Measurements from ENCODE around the gene CCDC70. TPM values are rescaled to one million over a fixed set of nuclear protein-coding genes. Genes with fewer than 3 reads are reported as not detected.

CCDC70 gene
- polyA plus RNA-seq, 12 donors, result not detected

DNA sequence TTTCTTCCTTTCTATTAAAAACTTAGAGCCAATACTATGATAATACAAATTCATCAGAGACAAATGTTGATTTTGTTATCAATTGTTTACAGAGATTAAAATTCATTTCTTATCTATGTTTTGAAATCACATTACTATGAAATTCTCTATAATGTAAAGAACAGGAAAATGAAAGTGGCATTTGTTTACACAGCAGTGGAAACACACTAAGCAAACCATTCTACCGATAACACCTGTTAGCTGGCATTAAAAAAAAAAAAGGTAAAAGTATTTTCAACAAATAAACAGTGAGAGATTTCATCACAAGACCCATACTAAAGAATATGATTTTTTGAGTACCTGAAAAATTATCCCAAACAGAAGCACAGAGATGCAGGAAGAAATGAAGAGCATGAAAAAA is 4.8 kb upstream of the CCDC70 start:
- no peak for DNase-seq

DNA sequence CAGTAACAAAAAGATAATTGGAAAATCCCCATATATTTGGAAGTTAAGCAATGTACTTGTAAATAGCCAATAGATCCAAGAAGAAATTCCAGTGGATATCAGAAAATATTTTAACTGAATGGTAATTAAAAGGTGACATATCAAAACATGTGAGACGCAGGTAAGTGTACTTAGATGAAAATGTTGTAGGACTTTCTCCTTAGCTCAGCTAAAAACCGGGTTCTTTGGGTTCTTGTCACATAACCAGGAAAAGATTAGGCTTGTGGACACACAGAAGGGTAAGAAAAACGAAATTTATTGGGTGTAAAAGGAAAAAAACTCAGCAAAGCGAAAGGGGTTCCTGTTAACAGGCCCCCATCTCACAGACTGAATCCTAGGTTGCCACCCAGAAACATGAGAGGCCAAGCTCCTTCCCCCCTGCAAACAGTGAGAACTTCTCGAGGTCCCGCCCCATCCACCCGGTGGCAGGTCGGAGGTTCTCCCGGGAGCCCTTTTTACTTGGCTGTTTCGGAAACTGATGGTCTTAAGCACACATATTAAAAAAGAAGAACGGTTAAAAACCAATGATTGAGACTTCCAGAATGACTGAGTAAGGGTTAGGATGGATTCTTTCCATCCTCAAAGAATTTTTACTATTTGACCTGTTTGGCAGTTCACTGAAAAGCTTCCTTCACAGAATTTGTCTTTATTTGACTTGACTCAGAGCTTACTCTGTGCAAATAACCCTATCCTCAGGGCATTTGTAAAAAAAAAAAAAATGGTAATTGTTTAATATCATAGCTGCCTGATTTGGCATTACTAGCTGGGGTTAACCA is 3.1 kb upstream of the CCDC70 start:
- no peak for DNase-seq

DNA sequence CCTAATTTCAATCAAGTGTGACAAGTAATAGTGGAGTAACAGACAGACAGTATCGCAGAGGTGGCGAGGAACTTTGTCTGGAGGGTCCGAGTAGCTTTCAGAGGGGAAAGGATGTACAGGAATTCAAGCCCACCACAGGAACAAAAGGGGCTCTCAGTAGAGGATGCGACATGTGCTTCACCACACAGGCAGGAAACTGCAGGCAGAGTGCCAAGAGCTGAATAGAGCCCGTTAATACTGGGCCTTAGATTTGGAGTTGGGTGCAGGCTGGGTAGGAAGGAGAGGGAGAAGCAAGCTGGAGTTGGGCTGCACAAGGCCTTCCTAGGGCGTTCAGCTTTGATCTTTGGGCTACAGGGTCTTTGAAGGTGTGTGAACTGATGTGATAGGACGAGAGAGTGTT is 1.2 kb downstream of the CCDC70 start:
- DNase-seq, result no peak

DNA sequence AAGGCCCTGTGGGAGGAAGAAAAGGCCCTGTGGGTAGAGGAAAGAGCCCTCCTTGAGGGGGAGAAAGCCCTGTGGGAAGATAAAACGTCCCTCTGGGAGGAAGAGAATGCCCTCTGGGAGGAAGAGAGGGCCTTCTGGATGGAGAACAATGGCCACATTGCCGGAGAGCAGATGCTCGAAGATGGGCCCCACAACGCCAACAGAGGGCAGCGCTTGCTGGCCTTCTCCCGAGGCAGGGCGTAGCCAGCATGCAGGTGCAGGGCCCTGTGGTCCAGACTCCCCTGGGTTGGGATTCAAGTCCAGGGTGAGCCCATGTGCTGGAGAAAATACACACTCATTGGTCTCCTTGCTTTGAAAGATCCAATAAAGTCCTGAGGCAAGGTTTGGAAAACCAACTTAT is 4.1 kb downstream of the CCDC70 start:
- no peak for DNase-seq

DNA sequence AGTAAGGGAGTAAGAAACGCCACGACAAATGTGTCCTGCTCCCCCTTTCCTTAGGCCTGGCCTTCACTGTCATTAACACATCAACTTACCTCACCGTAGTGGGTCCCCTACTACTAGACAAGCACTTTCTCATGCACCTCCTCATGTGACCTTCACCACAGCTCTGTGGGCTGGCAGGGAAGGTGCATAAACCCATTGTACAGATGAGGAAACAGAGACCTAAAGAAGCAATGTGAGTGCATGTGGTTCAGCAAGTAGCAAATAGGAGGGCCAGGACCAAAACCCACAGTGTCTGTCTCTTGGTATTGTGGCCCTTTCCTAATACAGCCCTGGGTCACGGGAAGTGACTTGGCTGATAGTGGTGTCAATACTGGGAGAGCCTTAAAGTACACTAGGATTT is 5.3 kb downstream of the CCDC70 start:
- DNase-seq, result no peak

DNA sequence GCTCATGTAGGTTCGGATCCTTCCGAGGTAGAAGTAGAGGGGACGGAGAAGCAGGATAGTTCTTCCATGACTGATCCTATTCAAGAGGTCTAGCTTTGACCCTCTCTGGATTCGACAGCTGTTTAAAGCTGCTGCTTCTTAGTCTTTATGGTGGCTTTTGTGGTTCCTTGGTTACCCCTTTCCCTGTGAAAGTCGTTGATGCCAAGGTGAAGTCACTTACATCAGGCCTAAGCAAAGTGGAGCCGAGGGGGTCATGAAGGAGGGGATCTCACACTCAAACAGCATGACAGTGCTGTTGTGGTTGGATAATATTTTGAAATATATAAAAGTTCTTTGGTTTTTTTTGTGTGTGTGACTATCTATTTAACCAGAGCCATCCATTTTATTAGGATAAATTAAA is 8.1 kb downstream of the CCDC70 start:
- no peak for DNase-seq

DNA sequence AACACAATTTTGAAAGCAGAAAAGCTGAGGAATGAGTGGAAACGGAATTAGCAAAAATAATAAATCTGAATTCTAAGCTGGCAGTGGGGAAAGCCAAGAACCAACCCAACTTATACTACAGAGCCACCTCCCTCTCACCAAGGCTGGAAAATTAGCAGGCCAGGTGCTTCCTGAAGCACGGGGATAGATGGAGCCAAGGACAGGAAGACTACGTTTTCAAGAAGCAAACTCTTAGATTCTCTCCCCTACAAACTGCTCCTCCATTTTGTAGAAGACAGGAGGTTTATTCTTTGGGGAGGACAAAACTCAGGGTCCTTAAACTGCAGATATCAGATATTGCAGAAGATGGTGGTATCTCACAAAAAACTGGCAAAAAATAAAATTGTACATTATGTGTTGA is 8.8 kb downstream of the CCDC70 start:
- no peak for DNase-seq

DNA sequence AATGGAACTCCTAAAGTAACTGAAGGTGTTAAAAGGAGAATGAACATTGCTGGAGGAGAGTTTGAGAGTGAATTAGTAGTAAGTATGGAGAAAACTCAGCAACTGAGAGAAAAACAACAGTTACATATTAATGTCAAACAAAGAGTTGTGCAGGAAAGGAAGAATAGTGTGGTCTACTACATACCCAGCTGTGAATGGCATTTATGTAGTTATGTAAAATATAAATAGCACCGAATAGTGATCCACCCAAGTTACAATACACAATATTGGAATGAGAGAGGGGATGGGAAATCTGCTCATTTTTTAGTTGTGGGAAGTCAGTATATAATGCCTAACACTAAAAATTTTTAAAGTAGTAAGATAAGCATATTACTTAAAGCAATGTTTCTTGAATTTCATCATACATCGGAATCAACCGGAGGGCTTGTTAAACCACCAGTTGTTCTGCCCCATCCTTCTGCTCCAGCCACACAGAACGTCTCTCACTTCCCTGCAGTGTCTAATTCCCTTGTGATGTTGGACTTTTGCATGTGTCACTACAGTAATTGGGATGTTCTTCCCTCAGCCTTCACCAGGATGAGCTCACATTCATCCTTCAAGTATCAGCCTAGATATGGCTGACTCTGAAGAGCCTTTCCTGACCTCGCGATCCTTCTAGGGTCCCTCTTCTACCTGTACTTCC is 11.5 kb downstream of the CCDC70 start:
- no peak for DNase-seq

DNA sequence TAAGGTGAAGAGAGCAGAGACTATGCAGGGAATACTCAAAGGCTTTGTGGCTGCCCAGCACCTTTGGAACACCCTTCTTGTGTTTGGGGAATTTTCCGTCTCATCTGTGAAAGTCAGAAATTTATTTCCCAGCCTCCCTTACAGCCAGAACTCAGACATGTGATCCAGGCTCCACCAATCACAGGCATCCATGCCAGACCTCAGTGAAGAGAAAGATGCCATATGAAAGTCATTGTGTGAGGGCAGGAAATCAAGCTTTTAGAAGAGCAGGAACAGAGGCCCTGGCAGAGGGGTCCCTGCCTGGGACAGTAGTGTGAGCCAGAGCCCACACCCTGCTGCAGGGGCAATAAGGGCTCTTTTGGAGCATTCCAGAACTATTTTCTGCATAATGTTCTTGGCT is 12.1 kb downstream of the CCDC70 start:
- no peak for DNase-seq

DNA sequence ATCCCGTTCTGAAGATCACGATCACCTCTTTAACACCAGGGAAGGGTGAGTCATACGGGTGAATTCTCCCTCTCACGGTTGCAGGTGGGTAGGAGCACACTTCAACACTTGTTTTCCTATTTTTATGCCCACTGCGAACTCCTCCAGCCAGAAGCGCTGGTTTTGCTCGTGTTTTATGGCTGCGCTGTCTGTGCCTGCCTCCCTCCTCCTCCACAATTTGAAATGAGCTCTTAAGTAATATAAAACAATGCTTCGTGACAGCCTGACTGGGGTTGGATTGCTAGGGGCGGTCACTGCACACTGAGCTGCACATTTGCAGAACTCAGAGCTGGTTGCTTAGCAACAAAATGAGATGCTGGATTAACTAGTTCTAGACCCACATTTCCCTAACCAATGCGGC is 12.9 kb downstream of the CCDC70 start:
- no peak for DNase-seq

DNA sequence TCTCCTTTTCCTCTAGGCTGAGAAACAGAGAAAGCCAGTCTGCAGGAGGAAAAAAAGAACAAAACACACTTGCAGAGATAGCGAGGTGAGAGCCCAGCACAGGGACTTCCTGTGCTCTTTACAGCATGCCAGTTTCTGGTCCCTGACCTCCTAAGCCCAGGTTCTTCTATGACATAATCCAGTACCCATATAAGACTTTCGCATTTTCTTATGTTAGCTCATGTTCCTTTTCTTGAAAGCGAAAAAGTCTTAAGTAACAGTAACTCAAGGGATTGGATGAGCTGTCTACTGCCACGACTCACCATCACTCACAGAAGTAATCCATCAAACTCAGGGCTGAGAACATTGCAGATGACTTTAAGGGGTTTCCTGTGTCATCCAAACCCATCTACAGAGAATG is 17.4 kb downstream of the CCDC70 start:
- no peak for DNase-seq

DNA sequence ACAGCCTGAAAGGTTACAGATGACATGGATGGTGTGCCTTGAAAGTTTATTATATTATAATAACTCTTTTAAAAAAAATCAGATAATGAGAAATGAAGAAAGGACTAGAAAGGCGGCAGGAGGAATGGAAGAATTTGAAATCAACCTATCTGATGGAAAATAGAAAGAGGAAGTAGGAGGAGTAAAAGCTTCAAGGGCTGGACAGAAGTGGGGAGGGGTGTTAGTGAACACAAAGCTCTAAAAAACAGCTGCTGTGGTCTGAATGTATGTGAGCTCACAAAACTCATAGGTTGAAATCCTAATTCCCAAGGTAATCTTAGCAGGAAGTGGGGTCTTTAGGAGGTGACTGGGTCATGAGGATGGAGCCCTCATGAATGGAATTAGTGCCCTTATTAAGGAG is 19.5 kb downstream of the CCDC70 start:
- no peak for DNase-seq

DNA sequence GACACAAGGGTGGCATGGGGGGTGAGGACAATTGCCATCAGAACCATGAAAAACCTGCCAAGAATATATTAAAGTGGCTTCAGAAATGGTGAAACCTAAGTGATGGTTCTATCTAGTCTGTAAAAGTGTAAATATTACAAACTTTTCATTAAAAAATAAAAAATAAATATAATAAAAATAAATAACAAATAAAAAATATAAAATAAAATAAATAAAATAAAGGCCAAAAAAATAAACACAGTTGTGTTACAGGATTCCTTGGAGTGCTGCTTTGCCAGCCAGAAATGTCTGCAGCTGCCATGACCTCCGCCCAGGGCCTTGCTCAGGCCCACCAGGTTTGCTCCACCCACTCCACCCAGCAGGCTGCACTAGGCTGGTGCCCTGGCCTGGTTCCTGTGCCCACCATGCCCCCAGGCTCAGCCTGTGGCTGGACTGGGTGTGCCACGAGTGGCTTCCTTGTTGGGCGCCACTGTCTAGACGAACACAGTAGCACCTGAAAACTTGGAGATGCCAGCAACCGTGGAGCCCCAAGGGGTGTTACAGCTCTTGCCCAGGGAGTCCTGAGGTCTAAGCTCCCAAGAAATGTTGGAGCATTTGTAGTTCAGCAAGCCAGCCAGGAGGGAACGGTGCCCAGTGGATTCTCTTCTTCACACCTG is 20.9 kb downstream of the CCDC70 start:
- no peak for DNase-seq

DNA sequence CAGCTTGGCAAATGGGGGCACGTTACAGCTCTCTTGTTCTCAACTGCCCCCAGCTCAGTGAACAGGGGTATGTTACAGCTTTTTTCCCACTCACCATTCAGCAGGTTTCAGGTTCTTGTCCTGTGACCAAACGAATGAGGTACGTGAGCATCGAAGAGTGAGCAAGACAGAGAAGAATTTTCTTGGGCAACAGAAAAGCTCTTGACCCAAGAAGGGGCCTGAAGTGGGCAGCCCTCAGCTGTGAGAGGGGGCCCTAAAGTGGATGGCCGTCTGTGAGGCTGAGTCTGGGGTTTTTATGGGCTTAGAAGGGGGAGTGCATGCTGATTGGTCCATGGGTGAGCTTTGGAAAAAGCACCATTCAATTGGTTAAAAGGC is 21.4 kb downstream of the CCDC70 start:
- no peak for DNase-seq

DNA sequence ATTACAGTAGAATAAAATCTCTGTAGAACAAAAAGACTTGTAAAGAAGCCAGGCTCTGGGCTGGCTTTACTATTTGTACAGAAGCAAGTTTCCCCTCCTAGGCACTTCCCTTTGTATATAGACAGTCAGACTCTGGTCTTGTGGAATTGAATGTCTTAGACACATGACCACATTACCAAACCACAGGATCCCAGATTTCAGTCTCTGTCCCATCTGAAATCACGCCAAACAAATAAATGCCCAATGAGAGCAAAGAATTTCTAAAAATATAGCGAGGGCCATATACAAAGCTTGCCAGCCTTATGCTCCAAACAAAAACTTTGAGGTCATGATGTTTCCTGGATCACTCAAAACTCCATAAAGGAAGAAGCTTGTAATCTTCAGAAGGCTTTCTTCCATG is 23.9 kb downstream of the CCDC70 start:
- no peak for DNase-seq

DNA sequence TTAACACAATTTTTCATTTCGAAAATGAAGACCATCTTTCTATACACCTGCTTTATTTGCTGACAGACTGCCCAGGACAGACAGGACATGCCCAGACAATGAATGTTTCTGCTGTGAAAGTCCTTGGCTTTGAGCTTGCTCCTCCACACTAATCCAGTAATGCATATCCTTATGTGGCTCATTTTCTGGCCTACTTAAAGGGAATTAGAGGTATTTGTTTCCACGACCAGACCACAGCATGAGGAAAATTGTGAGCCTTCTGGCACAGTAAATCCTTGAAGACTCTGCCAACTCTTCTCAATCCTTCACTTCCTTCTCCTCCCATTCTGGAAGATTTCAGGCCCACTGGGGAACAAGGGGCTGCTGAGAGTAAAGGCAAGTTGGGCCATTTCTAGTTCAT is 25.7 kb downstream of the CCDC70 start:
- peak; percentile 11 for DNase-seq

DNA sequence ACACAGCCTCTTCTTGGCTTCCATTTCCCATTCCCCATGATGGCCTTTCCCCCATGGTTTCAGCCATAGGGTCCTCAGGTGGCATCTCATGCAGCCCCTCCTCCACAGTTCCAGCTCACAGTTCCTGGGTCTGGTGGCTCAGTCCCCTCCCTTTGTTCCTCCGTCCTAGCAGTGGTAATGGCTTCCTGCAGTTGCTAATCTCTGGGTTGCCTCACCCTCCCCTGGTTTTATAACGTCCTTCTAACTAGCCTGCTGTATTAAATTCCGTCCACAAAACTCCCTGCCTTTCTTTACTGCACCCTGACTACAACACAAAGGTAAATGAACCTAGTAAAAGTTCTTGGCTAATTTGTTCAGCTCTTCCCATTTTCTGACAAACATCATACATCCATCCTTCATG is 30.9 kb downstream of the CCDC70 start:
- DNase-seq, result no peak

DNA sequence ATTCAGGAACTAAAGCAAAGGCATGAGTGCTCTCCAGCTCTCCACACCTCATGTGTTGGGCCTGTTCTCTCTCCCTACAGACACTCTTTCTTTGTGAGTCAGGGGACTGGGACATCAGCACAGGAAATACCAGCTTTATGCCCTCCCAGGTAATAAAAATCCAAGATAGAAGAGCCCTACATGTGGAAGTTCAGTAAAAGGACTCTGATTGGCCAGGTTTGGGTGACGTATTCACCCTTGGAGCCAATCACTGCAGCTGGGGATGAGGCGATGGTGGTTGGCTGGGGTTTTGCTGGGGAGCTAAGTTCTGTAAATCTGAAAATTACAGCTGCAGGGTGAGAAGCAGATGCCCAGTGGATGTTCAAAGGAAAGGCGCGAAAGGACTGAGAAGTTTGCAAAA is 32.5 kb downstream of the CCDC70 start:
- DNase-seq, result no peak

DNA sequence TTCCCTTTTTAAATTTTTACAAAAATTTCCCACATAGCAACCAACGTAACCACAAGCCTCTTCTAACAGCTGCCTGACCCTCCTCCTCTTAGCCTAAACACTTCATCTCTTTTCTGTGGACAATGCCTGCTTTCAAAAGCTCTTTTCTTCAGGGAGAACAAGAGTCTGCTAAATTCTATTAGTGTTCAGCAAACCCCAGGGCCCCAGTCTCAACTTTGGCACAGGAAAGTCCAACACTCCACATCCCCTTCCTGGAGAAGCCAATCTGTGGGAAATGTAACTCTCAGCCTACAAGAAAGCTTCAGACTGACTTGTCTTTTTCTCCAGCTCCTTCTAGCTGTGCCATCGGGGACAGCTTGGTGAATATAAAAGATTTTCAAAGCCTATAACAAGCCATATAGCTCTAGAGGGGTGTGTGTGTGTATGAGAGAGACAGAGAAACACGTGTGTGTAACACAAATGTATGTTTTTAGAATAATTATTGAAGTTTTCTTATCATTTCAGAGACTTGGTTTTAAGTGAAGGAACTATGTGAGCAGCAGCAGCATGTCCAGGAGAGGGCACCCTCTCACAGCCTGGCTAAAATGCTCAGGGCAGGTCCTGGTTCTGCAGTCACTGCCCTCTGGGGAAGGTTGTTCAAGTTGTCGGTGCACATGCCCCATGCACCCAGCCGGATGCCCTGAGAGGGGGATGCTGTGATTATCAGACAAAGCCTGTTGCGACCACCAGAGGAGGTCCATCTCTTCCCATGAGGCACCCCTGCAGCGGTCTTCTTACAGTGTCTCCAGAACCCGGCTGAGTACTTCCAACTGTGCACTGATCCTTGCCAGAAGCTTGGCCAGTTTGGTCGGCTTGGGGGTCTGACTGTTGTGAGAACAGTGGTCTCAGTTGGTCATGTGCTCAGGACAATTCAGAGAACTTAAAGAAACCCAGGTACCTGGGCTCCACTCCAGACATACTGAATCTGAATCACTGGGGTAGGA is 34.4 kb downstream of the CCDC70 start:
- DNase-seq, result peak; percentile 27

DNA sequence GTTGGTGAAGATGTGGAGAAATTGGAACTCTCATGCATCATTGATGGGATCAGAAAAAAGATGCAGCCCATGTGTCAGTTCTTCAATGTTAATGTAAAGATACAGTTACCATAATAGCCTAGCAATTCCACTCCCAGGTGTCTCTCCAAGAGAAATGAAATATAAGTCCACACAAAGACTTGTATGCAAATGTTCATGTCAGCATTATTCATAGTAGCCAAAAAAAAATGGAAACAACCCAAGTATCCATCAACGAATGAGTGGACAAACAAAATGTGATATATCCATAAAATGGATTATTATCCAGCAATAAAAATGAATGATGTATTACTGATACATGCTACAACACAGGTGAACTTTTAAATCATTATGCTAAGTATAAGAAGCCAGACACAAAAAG is 38.7 kb downstream of the CCDC70 start:
- no peak for DNase-seq

DNA sequence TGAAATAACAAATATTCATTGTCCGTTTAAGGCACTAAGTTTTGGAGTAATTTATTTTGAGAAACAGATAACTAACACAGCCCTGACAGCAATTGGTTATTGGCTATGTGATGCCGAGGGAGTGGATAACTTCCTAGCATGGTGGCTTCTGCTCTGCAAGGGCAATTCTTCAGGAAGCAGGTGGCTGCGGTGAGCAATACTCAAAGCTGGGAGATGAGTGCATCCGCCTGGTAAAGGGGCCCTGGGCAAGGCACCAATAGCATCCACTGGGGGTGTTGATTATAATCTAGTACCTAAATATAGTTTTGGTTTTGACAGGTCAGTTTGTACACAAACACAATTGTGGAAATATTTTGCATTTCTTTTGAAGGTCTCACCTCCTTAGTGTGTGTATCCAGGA is 41.0 kb downstream of the CCDC70 start:
- no peak for DNase-seq

DNA sequence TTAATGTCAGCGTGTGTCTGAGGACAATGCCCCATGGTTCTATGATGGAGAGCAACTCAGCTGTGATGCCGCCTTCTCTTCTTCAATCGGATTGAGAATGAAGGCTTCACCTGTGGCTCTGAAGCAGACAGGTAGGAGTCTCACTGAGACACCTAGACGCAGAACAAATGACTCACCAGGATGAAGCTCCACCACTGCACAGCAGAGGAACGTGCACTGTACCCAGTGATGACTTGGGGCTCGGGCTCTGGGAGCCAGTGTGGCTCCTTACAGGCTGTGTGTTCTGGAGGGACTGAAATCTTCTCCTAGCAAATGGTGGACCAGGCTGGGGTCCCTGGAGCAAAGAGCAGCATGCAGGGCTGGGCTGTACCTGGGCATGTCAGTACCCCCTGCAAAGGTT is 44.0 kb downstream of the CCDC70 start:
- DNase-seq, result no peak

Measured in muscle of arm (tissue), 12 donors.